ENCODE measurements around the gene NDUFS8. TPM values are rescaled to one million over a fixed set of nuclear protein-coding genes. Genes with fewer than 3 reads are reported as not detected.

Gene NDUFS8
- total and polyA plus RNA-seq, 10 of the 15 experiments (the other 5 are each of a cell fraction or from before 2014, with no cell fraction given), result 17.6 to 308 (median 120) TPM

DNA sequence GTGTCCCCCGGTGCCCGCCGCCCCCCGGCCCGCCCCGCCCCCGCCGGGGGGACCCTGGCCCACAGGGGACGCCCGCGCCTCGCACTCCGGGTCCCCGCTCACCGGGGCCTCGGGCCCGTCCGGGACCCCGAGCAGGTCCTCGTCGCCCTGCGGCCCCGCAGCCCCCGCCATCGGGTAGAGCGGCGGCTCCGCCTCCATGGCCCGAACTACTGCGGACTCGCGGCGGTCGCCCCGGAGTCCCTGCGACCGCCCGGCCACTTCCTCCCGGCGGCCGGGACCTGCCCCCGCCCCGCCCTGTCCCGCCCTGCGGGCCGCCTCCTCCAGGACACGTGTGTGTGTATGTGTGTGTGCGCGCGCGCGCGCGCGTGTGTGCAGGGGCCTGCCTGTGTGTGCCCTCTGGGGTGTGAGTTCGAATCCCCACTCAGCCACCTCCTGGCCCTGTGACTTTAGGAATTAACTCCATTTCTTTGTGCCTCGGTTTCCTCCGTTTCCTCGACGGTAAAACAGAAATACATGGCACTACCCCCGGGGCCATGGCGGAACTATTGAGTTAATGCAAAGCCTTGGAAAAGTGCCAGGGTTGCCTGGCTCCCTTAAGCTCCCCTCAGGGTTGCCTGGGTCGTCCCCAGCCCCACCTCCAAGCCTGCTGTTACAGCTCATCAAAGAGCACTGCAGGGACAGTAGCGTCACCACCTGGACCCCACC is 26.5 kb upstream of the NDUFS8 start, which contains the start of gene UNC93B1 (continued):
- no peak for TF ChIP-seq KAT2A (conservative IDR thresholded peaks at IDR 0.05; ENCODE audit: control insufficient read depth, low read depth, low read length)
- peak; percentile 70; the same call in 1 of the 2 replicates for TF ChIP-seq SPI1 (IDR thresholded peaks at IDR 0.05; ENCODE audit: borderline replicate concordance, insufficient read depth, low read depth, low read length)
- TF ChIP-seq, protein P1, sequence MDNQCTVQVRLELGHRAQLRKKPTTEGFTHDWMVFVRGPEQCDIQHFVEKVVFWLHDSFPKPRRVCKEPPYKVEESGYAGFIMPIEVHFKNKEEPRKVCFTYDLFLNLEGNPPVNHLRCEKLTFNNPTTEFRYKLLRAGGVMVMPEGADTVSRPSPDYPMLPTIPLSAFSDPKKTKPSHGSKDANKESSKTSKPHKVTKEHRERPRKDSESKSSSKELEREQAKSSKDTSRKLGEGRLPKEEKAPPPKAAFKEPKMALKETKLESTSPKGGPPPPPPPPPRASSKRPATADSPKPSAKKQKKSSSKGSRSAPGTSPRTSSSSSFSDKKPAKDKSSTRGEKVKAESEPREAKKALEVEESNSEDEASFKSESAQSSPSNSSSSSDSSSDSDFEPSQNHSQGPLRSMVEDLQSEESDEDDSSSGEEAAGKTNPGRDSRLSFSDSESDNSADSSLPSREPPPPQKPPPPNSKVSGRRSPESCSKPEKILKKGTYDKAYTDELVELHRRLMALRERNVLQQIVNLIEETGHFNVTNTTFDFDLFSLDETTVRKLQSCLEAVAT (IDR thresholded peaks at IDR 0.05), result 0 out of 2 replicates have a peak, but pooled peaks have one; percentile 32
- TF ChIP-seq SIX5 (IDR thresholded peaks at IDR 0.05; ENCODE audit: low read depth, low read length, severe bottlenecking), result no peak
- TF ChIP-seq, protein P2, sequence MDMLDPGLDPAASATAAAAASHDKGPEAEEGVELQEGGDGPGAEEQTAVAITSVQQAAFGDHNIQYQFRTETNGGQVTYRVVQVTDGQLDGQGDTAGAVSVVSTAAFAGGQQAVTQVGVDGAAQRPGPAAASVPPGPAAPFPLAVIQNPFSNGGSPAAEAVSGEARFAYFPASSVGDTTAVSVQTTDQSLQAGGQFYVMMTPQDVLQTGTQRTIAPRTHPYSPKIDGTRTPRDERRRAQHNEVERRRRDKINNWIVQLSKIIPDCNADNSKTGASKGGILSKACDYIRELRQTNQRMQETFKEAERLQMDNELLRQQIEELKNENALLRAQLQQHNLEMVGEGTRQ (IDR thresholded peaks at IDR 0.05; ENCODE audit: borderline replicate concordance, low read depth, low read length), result peak; percentile 13; the same call in 1 of the 2 replicates
- peak; percentile 57 for TF ChIP-seq SP1 (IDR thresholded peaks at IDR 0.05; ENCODE audit: low read depth, low read length)
- peak; percentile 53; the same call in 1 of the 2 replicates for TF ChIP-seq NBN (IDR thresholded peaks at IDR 0.05)
- TF ChIP-seq, protein P3, sequence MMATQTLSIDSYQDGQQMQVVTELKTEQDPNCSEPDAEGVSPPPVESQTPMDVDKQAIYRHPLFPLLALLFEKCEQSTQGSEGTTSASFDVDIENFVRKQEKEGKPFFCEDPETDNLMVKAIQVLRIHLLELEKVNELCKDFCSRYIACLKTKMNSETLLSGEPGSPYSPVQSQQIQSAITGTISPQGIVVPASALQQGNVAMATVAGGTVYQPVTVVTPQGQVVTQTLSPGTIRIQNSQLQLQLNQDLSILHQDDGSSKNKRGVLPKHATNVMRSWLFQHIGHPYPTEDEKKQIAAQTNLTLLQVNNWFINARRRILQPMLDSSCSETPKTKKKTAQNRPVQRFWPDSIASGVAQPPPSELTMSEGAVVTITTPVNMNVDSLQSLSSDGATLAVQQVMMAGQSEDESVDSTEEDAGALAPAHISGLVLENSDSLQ (IDR thresholded peaks at IDR 0.05), result no peak
- 0 out of 2 replicates have a peak, but pooled peaks have one; percentile 28 for TF ChIP-seq RCOR1 (conservative IDR thresholded peaks at IDR 0.05; ENCODE audit: low read depth, low read length)
- no peak for TF ChIP-seq BCL11A (IDR thresholded peaks at IDR 0.05; ENCODE audit: low read depth, low read length)
- TF ChIP-seq CBX5 (IDR thresholded peaks at IDR 0.05; ENCODE audit: low read depth), result no peak
- TF ChIP-seq USF1 (IDR thresholded peaks at IDR 0.05; ENCODE audit: borderline replicate concordance, extremely low read length, insufficient read depth, low read depth, low read length), result peak; percentile 68
- peak; percentile 29; the same call in 1 of the 2 replicates for TF ChIP-seq GATAD2B (conservative IDR thresholded peaks at IDR 0.05; ENCODE audit: low read depth)
- TF ChIP-seq ESRRA (IDR thresholded peaks at IDR 0.05; ENCODE audit: low read length), result no peak
- no peak for TF ChIP-seq IRF4 (IDR thresholded peaks at IDR 0.05; ENCODE audit: low read depth, low read length)
- TF ChIP-seq, protein P4, sequence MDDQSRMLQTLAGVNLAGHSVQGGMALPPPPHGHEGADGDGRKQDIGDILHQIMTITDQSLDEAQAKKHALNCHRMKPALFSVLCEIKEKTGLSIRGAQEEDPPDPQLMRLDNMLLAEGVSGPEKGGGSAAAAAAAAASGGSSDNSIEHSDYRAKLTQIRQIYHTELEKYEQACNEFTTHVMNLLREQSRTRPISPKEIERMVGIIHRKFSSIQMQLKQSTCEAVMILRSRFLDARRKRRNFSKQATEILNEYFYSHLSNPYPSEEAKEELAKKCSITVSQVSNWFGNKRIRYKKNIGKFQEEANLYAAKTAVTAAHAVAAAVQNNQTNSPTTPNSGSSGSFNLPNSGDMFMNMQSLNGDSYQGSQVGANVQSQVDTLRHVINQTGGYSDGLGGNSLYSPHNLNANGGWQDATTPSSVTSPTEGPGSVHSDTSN (IDR thresholded peaks at IDR 0.05; ENCODE audit: insufficient replicate concordance, low read depth, low read length), result no peak
- no peak for TF ChIP-seq ATF2 (IDR thresholded peaks at IDR 0.05; ENCODE audit: low read length)
- TF ChIP-seq MYB (IDR thresholded peaks at IDR 0.05; ENCODE audit: borderline replicate concordance, low read depth, low read length), result no peak
- TF ChIP-seq ZBTB4 (CRISPR knock-in tag; IDR thresholded peaks at IDR 0.05), result no peak

Measured in GM12878 (cell line).